Chondrocyte (in vitro differentiated cells): ENCODE measurements around the gene HSPA8. TPM values are rescaled to one million over a fixed set of nuclear protein-coding genes. Genes with fewer than 3 reads are reported as not detected.
A peak's percentile ranks its signal among the peaks of the same experiment; 100 is the strongest.
"Not testable (repeated sequence)": the region's sequence is repeated elsewhere in the genome, so short reads cannot be mapped to it uniquely, and the experiment has no call there.

Experiments
- DNase-seq: peaks from one replicate; pipeline ENCODE4 v3.0.0; 2021; ENCODE audit warnings: mixed read lengths, low spot score
- H3K27ac Mint-ChIP-seq: one replicate; pipeline ENCODE4 v1.8.0; 2021; ENCODE audit warnings: mild to moderate bottlenecking, moderate library complexity, mixed read lengths; ENCODE audit not compliant: unreplicated experiment
- H3K27me3 Mint-ChIP-seq: 2 replicates; pipeline ENCODE4 v1.8.0; 2021; ENCODE audit warnings: low read depth, mixed read lengths
- H3K36me3 Mint-ChIP-seq: 2 replicates; pipeline ENCODE4 v1.8.0; 2021; ENCODE audit warnings: low read depth, mixed read lengths
- H3K4me1 Mint-ChIP-seq: 2 replicates; pipeline ENCODE4 v1.8.0; 2021; ENCODE audit warnings: low read depth, mild to moderate bottlenecking, mixed read lengths
- H3K4me3 Mint-ChIP-seq: one replicate; pipeline ENCODE4 v1.8.0; 2021; ENCODE audit warnings: mild to moderate bottlenecking, moderate library complexity, mixed read lengths; ENCODE audit not compliant: unreplicated experiment
- H3K9me3 Mint-ChIP-seq: 2 replicates; pipeline ENCODE4 v1.8.0; 2021; ENCODE audit warnings: low read depth, mixed read lengths
- CTCF ChIP-seq: fragments of 200-600 bp; sonication (generic); IDR thresholded peaks from 2 replicates; pipeline ENCODE4 v1.5.0; 2021; ENCODE audit warnings: antibody characterized with exemption, mild to moderate bottlenecking, moderate library complexity
- total RNA-seq: library from RNA; stranded (reverse); gene quantifications from 3 replicates; pipeline ENCODE4 v1.2.1, GENCODE V29; 2021

The HSPA8 gene
- total RNA-seq, 1 donor from 2014 or later, result 1,112 TPM

- H3K27me3 Mint-ChIP-seq, result no peaks in the 10 kb centered on the region
- TF ChIP-seq CTCF, result peak; percentile 92
- H3K36me3 Mint-ChIP-seq, result no peaks in the 10 kb centered on the region
- DNase-seq, result no peak
- no peaks in the 10 kb centered on the region for H3K9me3 Mint-ChIP-seq
- H3K4me3 Mint-ChIP-seq, result no peak overlapping the region
- peaks cover 24% of the 10 kb centered on the region for H3K4me1 Mint-ChIP-seq
- peak overlapping the region; percentile 32 for H3K27ac Mint-ChIP-seq
Observed at GRCh38 chr11:123103326-123103980, 41.5 kb upstream of the HSPA8 start.

- TF ChIP-seq CTCF, result no peak
- DNase-seq, result no peak
- H3K4me1 Mint-ChIP-seq, result peaks cover 20% of the 10 kb centered on the region
- no peak overlapping the region for H3K27ac Mint-ChIP-seq
- peaks cover 2% of the 10 kb centered on the region for H3K36me3 Mint-ChIP-seq
- no peaks in the 10 kb centered on the region for H3K9me3 Mint-ChIP-seq
- no peak overlapping the region for H3K4me3 Mint-ChIP-seq
- no peaks in the 10 kb centered on the region for H3K27me3 Mint-ChIP-seq
Observed at GRCh38 chr11:123100379-123101085, 38.6 kb upstream of the HSPA8 start.

- no peaks in the 10 kb centered on the region for H3K27me3 Mint-ChIP-seq
- no peak for DNase-seq
- peaks cover 20% of the 10 kb centered on the region for H3K4me1 Mint-ChIP-seq
- TF ChIP-seq CTCF, result no peak
- H3K4me3 Mint-ChIP-seq, result no peak overlapping the region
- no peak overlapping the region for H3K27ac Mint-ChIP-seq
- H3K36me3 Mint-ChIP-seq, result peaks cover 2% of the 10 kb centered on the region
- no peaks in the 10 kb centered on the region for H3K9me3 Mint-ChIP-seq
Observed at GRCh38 chr11:123098990-123099389, 37.1 kb upstream of the HSPA8 start.

GRCh38 chr11:123093739-123094138 lies 31.8 kb upstream of the HSPA8 start:
- Mint-ChIP-seq H3K9me3 (no peaks in the 10 kb centered on the region), H3K27ac (no peak overlapping the region), H3K27me3 (no peaks in the 10 kb centered on the region), H3K4me3 (no peak overlapping the region), H3K36me3 (peaks cover 2% of the 10 kb centered on the region), H3K4me1 (no peaks in the 10 kb centered on the region)
- TF ChIP-seq CTCF, result no peak
- DNase-seq, result no peak

- Mint-ChIP-seq H3K9me3 (no peaks in the 10 kb centered on the region), H3K27me3 (no peaks in the 10 kb centered on the region), H3K36me3 (no peaks in the 10 kb centered on the region), H3K4me1 (no peaks in the 10 kb centered on the region), H3K4me3 (no peak overlapping the region), H3K27ac (no peak overlapping the region)
- no peak for DNase-seq
- no peak for TF ChIP-seq CTCF
Observed at GRCh38 chr11:123091506-123091905, 29.6 kb upstream of the HSPA8 start.

GRCh38 chr11:123090168-123090567 lies 28.2 kb upstream of the HSPA8 start:
- not testable (repeated sequence) for H3K27ac Mint-ChIP-seq, H3K9me3 Mint-ChIP-seq, H3K36me3 Mint-ChIP-seq, H3K27me3 Mint-ChIP-seq, H3K4me1 Mint-ChIP-seq, DNase-seq, H3K4me3 Mint-ChIP-seq

GRCh38 chr11:123088896-123089295 lies 27.0 kb upstream of the HSPA8 start:
- H3K27ac Mint-ChIP-seq, H3K4me3 Mint-ChIP-seq, H3K27me3 Mint-ChIP-seq, H3K9me3 Mint-ChIP-seq, H3K36me3 Mint-ChIP-seq, DNase-seq, H3K4me1 Mint-ChIP-seq: not testable (repeated sequence)

GRCh38 chr11:123087657-123088056 lies 25.7 kb upstream of the HSPA8 start:
- H3K27ac Mint-ChIP-seq, DNase-seq, H3K4me3 Mint-ChIP-seq, H3K9me3 Mint-ChIP-seq, H3K36me3 Mint-ChIP-seq, H3K27me3 Mint-ChIP-seq: not testable (repeated sequence)
- peaks cover 12% of the 10 kb centered on the region for H3K4me1 Mint-ChIP-seq
